OCI-LY1 (cell line): ENCODE measurements around the gene FHL3.

Source experiments
- H2AFZ ChIP-seq: fragments of 200-600 bp; sonication (generic), shearing (Covaris generic); 2 replicates; pipeline ENCODE4 v1.6.0; 2014; ENCODE audit warnings: antibody characterized with exemption, mild to moderate bottlenecking, low read length
- H3F3A ChIP-seq: fragments of 200-600 bp; sonication (generic), shearing (Covaris generic); 2 replicates; pipeline ENCODE4 v1.6.0; 2014; ENCODE audit warnings: mild to moderate bottlenecking, antibody characterized with exemption, low read length, moderate library complexity; ENCODE audit not compliant: insufficient read depth
- H3K27ac ChIP-seq: fragments of 200-600 bp; sonication (generic); 2 replicates; pipeline ENCODE4 v1.5.1; 2014; ENCODE audit warnings: low read length, mixed run types, mild to moderate bottlenecking, low read depth; ENCODE audit not compliant: poor library complexity, severe bottlenecking
- H3K27me3 ChIP-seq: fragments of 200-600 bp; sonication (generic); 2 replicates; pipeline ENCODE4 v1.6.0; 2014; ENCODE audit warnings: antibody characterized with exemption, mild to moderate bottlenecking, low read length, moderate library complexity; ENCODE audit not compliant: insufficient read depth
- H3K36me3 ChIP-seq: fragments of 200-600 bp; sonication (generic); 2 replicates; pipeline ENCODE4 v1.6.1; 2014; ENCODE audit warnings: mild to moderate bottlenecking, antibody characterized with exemption, low read length, moderate library complexity, mixed read lengths; ENCODE audit not compliant: insufficient read depth
- H3K4me1 ChIP-seq: fragments of 200-600 bp; sonication (generic); 2 replicates; pipeline ENCODE4 v1.5.1; 2014; ENCODE audit warnings: mild to moderate bottlenecking, low read length, moderate library complexity; ENCODE audit not compliant: insufficient read depth, severe bottlenecking
- H3K4me2 ChIP-seq: fragments of 200-600 bp; sonication (generic), shearing (Covaris generic); 2 replicates; pipeline ENCODE4 v1.6.1; 2014; ENCODE audit warnings: low read length
- H3K4me3 ChIP-seq: fragments of 200-600 bp; sonication (generic); 2 replicates; pipeline ENCODE4 v1.5.1; 2014; ENCODE audit warnings: low read length, low read depth, mild to moderate bottlenecking, mixed read lengths; ENCODE audit not compliant: poor library complexity, severe bottlenecking
- H3K79me2 ChIP-seq: fragments of 200-600 bp; shearing (Covaris generic); 2 replicates; pipeline ENCODE4 v1.6.1; 2016; ENCODE audit warnings: mixed run types, low read length, mixed read lengths; ENCODE audit not compliant: insufficient read depth
- H3K9ac ChIP-seq: fragments of 200-600 bp; sonication (generic), shearing (Covaris generic); 2 replicates; pipeline ENCODE4 v1.6.1; 2014; ENCODE audit warnings: mild to moderate bottlenecking, low read length, mixed read lengths
- H3K9me2 ChIP-seq: fragments of 200-600 bp; sonication (generic), shearing (Covaris generic); 2 replicates; pipeline ENCODE4 v1.6.1; 2014; ENCODE audit warnings: low read depth, mild to moderate bottlenecking, low read length, mixed read lengths
- H3K9me3 ChIP-seq: fragments of 200-600 bp; shearing (Covaris generic); 2 replicates; pipeline ENCODE4 v1.6.1; 2014; ENCODE audit warnings: low read length, mixed read lengths
- H4K20me1 ChIP-seq: fragments of 200-600 bp; sonication (generic), shearing (Covaris generic); 2 replicates; pipeline ENCODE4 v1.6.0; 2016; ENCODE audit warnings: mild to moderate bottlenecking, low read length; ENCODE audit not compliant: insufficient read depth
- CTCF ChIP-seq: fragments of 200-600 bp; sonication (generic), shearing (Covaris generic); IDR thresholded peaks from 2 replicates; pipeline ENCODE4 v1.5.1; 2017; ENCODE audit warnings: mild to moderate bottlenecking, antibody characterized with exemption, low read length, moderate library complexity, mixed read lengths
- EZH2 ChIP-seq: fragments of 200-600 bp; sonication (generic), shearing (Covaris generic); IDR thresholded peaks from 2 replicates; pipeline ENCODE4 v1.8.0; 2017; ENCODE audit warnings: borderline replicate concordance, mixed run types, mild to moderate bottlenecking, antibody characterized with exemption, low read length, moderate library complexity, mixed read lengths

FHL3 gene

GRCh38 chr1:37999430-38000232, 5.7 kb downstream of the FHL3 start:
- no peak overlapping the region for H3K4me2 ChIP-seq
- no peaks in the 10 kb centered on the region for H3K79me2 ChIP-seq
- H3K4me1 ChIP-seq: peaks cover 20% of the 10 kb centered on the region
- no peak overlapping the region for H3K4me3 ChIP-seq
- no peaks in the 10 kb centered on the region for H3K36me3 ChIP-seq
- H3K9ac ChIP-seq: no peak overlapping the region
- no peaks in the 10 kb centered on the region for H3K27me3 ChIP-seq
- TF ChIP-seq CTCF: no peak
- no peaks in the 10 kb centered on the region for H3K9me2 ChIP-seq
- H2AFZ ChIP-seq: no peak overlapping the region
- no peaks in the 10 kb centered on the region for H4K20me1 ChIP-seq
- no peaks in the 10 kb centered on the region for H3F3A ChIP-seq
- no peaks in the 10 kb centered on the region for H3K9me3 ChIP-seq
- no peak overlapping the region for H3K27ac ChIP-seq

DNA sequence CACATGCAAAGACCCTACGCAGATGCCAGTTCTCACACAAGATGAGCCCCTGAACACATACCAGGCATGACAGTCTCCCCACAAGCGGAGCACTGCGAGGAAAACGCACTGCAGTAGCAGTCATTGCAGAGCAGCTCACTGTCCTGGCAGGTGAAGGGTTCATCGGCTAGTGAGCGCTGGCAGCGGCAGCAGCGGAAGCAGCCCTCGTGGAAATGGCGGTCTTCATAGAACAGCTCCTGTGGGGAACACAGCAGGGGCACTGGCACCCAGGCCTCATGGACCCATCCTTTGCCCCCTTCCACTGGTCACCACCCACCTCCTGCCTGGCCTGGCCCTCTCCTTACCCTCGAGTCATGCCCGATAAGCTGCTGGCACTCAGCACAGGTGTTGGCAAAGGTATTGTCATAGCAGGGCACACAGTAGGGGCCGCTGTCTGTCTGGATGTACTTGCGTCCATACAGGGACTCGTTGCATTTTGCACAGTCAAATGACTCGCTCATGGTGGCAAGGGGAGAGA, 6.3 kb downstream of the FHL3 start:
- Histone ChIP-seq H3K9me3 (no peaks in the 10 kb centered on the region), H3K27ac (no peak overlapping the region), H4K20me1 (no peaks in the 10 kb centered on the region), H3K9ac (no peak overlapping the region), H3K36me3 (no peaks in the 10 kb centered on the region), H3K4me1 (peaks cover 18% of the 10 kb centered on the region), H3K79me2 (no peaks in the 10 kb centered on the region), H3K4me3 (no peak overlapping the region), H3K4me2 (no peak overlapping the region), H2AFZ (no peak overlapping the region), H3K9me2 (no peaks in the 10 kb centered on the region), H3F3A (no peaks in the 10 kb centered on the region), H3K27me3 (no peaks in the 10 kb centered on the region)
- peak; percentile 9; the same call in 1 of the 2 replicates for TF ChIP-seq CTCF
- TF ChIP-seq EZH2: no peak

DNA sequence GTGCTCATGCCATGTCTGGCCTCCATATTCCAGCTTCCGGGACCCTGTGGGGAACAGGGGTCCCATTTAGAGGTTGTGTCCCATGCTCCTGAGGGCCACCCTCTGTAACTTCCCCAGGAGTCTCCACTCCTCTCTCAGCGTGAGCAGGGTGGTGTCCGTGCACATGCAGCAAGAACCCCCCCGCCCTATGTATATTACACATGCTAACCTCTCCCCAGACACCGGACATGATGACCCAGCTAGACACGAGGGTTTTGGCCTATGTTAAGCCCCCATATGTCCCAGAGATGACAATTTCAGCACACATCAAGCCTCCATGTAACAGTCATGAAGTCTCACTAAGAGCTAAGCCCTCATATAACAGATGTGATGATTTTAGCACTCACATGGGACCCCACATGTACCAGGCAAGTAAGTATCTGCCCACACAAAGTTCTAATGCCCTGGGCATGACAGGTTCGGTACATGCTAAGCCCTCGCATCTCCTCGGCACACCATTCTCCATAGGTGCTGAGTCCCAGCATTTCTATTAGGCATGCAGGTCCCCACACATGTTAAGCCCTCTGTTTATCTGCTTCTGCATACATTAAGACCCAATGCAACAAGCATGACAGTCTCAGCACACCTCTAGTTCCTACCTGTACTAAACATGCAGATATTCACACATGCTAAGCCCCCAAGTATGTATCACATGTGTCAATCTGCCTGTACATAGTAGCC, 7.1 kb downstream of the FHL3 start:
- Histone ChIP-seq H3K27me3 (no peaks in the 10 kb centered on the region), H3K79me2 (no peaks in the 10 kb centered on the region), H3K9ac (no peak overlapping the region), H3K4me1 (peaks cover 18% of the 10 kb centered on the region), H3F3A (no peaks in the 10 kb centered on the region), H4K20me1 (no peaks in the 10 kb centered on the region), H3K27ac (no peak overlapping the region), H3K4me2 (no peak overlapping the region), H2AFZ (no peak overlapping the region), H3K4me3 (no peak overlapping the region), H3K36me3 (no peaks in the 10 kb centered on the region), H3K9me3 (no peaks in the 10 kb centered on the region), H3K9me2 (no peaks in the 10 kb centered on the region)
- no peak for TF ChIP-seq CTCF
